ENCODE data around the gene TMEM69.

GRCh38 chr1:45723248-45723930, 35.4 kb downstream of the TMEM69 start:
- TF ChIP-seq CTCF (IDR thresholded peaks at IDR 0.05) (no peak), POLR2A (IDR thresholded peaks at IDR 0.05) (no peak), EP300 (IDR thresholded peaks at IDR 0.05) (no peak)
